ENCODE data around the gene BBS2.
"Not testable (repeated sequence)": the region's sequence is repeated elsewhere in the genome, so short reads cannot be mapped to it uniquely, and the experiment has no call there.

BBS2 gene

GRCh38 chr16:56518425-56518824, 1.4 kb downstream of the BBS2 start:
- no peak for DNase-seq

GRCh38 chr16:56517206-56517605, 2.6 kb downstream of the BBS2 start:
- no peak for DNase-seq

DNA sequence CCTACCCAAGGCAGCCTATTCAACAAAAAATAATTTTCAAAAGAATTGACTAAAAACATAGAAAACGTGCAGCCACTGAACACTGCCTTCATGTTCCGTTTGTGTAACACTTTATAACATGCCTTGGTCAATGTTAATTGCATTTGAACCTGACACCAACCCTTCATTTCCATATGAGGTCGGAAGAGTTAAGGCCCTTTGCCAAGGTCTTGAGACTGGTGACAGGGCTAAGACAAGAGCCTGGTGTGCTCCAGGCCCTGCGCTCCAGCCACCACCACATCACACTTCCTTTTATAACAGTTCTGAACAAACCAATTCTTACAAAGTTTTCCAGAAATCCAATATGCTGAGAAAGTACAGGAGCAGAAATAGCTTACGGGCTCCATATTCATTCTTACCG, 4.2 kb downstream of the BBS2 start:
- no peak for DNase-seq

DNA sequence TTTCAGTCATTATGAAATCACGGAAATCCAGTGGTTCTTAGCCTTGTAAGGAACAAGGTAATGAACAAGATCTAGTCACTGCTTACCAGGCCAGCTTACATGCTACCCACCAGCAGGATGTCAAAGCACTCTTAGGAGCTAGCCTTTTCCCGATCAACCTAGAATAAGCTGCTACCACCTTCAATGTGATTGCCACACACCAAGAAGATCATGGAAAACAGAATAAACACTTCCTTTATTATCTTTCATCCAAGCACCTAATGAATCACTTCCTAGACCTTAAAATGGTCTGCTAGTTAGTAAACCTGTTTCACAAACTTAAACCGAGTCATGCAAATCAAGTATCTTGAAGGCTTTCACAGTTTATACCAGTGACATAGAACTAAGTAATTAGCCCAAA, 5.0 kb downstream of the BBS2 start:
- DNase-seq = no peak

DNA sequence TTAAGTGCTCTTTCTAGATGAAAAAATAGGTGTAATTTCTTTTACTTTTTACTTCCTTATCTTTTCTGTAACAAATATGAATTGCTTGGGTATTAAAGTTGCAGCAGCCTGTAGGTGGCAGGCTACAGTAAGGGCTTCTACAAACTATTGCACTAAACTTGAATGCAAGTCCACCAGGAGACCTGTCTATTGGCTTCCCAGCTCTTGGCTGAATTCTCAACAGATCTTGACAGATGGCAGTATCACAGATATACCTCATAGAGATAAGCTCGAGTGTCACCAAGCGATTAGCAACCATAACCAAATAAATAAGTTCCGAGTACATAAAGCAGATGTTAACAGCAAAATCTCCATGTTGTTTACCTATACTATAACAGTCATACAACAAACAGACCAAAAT, 5.9 kb downstream of the BBS2 start:
- DNase-seq = peak; percentile 51

- DNase-seq = no peak
Measured at GRCh38 chr16:56513091-56513490, 6.7 kb downstream of the BBS2 start.

DNA sequence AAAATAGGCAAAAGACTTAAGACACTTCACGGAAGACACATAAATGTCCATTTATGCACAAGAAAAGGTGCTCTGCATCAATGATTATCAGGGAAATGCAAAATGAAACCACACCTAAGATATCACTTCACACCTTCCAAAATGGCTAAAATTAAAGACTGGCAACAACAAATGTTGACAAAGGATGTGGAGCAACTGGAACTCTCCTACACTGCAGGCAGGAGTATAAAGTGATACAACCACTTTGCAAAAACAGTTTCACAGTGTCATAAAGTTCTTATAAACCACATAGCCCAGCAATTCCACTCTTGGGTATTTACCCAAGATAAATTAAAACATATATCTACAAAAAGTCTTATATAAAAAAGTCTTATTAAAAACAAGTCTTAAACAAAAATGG, 7.8 kb downstream of the BBS2 start:
- DNase-seq = no peak

DNA sequence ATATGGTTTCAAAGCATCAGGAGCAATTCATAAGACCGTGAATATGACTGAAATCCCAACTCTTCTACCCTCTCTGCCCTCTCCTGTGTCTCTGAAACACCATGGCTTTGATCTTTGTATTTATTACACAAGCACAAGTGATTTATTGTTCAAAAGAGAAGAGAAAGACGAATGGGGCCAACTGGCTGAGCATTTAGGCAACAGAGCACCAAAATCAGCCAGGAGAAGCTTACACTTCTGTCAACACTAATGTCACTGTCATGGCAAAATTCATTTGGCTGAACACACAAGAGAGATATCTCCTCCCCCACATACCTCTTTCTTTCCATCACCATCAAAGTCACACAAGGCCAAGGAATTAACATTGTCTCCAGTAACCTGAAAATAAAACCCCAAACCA, 9.3 kb downstream of the BBS2 start:
- no peak for DNase-seq

- no peak for DNase-seq
Measured at GRCh38 chr16:56506941-56507340, 12.9 kb downstream of the BBS2 start.

DNA sequence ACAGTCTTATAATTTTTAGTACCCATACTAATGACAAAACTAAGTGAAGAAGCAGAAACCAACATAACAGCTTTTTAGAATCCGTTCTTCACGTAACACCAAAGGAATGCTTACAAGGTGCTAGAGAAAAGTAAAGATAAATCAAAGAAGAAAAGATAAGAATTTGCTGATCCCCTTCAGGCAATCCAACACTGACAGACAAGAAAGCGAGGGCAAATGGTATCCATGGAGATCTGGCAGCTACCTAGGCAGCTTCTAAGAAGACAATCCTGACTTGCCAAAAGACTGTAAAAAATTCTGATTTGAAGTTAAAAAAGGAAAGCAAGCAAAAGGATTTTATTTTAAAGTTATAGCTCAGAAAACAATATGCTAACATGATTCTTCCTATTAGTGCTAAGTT, 14.6 kb downstream of the BBS2 start:
- DNase-seq = no peak

GRCh38 chr16:56493815-56494214, 26.0 kb downstream of the BBS2 start:
- DNase-seq = no peak

DNA sequence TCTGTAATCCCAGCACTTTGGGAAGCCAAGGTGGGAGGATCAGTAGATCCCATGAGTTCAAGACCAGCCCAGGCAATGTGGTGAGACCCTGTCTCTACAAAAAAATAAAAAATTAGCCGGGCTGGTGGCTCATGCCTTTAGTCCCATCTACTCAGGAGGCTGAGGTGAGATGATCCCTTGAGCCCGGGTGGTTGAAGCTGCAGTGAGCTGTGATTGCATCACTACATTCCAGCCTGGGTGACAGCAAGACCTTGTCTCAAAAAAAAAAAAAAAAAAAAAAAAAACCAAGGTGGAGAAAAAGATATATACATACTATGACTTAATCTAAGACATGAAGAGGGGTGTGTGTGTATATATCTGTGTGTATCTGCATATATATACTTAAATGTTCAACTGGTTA, 26.7 kb downstream of the BBS2 start:
- no peak for DNase-seq

DNA sequence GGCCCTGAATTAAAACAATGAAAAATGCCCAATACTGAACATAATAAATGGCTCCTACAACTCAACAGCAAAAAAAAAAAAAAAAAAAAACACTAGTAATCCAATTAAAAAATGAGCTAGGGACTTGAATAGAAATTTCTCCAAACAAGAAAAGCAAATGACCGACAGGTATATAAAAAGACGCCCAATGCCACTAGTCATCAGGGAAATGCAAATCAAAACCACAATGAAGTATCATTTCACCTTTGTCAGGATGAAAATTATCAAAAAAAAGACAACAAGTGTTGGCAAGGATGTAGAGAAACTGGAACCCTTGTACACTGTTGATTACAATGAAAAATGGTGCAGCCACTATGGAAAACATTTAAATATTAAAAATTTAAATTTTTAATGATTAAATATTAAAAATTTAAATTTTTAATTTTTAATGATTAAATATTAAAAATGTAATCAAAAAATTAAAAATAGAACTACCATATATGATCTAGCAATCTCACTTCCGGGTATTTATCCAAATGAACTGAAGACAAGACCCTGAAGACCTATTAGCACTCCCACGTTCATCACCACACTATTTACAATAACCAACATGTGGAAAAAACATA, 28.1 kb downstream of the BBS2 start:
- no peak for DNase-seq

GRCh38 chr16:56488868-56489267, 31.0 kb downstream of the BBS2 start:
- DNase-seq = not testable (repeated sequence)

GRCh38 chr16:56488035-56488434, 31.8 kb downstream of the BBS2 start:
- DNase-seq = no peak

DNA sequence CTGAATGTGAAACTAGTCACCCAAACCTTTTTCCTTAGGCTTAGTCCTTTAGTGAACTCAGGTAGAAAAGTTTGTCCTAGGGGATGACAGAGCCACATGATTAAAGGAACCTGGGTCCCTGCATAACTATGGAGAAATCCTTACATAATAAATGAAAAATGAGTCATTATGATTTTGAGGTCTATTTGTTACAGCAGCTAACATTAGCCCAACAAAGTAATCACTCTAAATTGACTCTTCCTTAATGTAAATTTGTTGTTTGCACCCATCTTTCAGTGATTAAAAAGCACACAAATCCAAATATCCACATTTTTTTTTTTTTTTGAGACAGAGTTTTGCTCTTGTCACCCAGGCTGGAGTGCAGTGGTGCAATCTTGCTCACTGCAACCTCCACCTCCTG, 36.4 kb downstream of the BBS2 start:
- no peak for DNase-seq

- DNase-seq = no peak
Measured at GRCh38 chr16:56482683-56483236, 37.1 kb downstream of the BBS2 start.

DNA sequence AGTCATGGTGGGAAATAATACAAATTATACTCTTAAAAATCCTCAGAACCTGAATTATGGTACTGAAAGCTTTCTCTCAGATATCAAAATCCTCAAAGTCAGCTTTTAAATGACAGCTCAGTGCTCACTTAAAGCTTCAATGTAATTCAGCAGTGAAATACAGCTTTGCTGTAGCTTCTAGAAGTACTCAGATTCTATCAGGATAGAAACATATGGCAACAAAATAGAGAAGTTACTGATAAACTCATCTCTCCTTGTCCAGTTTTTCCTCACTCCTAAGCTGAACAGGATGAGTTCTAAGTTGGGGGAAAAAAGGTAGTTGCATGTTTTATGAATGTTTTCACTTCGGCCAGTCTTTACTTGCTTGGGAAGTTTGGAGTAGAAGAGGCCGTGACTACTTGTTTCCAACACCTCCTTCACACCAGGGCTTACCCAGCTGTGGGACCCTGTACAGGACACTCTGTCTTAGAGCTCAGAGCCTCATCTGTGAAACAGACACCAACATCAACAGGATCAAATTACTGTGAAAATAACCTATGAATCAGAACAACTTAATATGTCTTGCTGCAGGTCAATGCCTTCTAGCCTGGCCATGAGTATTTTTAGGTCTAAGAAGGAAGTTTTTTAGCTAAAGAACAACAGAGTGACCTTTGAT, 38.2 kb downstream of the BBS2 start:
- DNase-seq = no peak

DNA sequence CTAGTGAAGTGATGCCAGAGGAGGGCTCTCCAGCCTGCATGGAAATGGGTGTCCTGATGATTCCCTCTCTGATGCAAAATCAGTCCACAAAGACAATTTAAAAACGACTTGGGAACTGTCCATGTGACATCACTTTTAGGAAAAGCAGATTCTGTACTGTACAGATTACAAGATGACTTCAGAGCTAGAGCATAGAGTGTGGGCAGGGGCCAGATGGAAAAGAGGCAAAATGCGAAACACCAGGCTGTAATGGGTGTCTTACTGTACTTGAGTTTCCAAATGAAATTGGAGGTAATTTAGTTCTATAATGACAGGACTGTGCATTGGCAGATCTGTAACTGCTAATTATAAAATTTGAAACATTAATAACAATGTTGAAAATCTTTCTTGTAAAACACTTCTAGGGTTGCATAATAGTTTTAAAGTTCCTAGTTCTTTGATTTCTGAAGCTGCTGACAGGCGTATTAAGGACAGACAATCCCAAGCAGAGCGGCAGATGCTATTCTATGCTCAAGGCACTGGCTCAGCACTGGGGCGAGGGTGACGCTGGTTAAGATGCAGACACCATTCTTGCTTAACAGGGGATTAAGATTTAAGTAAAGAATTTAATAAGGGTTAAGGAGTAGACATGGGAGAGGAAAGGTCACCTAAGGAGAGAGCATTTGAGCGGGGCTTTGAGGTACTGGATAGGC, 38.9 kb downstream of the BBS2 start:
- DNase-seq = no peak

- DNase-seq = no peak
Measured at GRCh38 chr16:56479469-56479868, 40.4 kb downstream of the BBS2 start.

DNA sequence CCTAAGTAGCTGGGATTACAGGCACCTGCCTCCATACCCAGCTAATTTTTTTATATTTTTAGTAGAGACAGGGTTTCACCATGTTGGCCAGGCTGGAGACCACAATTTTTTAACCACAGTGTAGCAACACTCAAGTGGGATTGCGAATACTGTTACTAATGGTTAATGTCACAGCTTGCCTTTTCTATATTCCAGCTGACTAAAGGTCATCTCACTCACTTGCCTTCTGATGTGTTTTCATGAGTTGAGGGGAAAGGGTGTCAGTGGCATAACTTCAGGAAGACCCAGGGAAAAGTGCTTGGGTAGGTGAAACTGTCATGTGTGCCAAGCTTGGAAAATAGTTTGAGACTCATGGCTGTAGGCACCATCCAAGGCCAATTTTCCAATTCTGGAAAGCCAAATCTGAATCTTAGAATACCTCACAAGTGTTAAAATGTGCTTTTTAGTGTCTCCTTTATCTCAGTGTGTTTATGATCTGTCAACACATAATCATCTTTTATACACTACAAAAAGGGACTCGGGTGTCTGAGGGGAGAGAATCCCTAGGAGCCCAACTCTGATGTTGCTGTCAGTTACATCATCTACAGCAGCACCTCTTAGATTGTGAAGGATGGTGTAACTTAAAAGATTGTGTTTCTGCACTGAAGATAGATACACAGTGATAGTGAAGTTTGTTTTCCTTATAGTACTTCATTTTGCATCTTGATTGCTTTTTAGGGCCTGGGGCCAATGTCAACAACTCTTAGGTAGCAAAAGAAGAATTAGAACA, 41.4 kb downstream of the BBS2 start:
- no peak for DNase-seq

GRCh38 chr16:56477096-56477878, 42.5 kb downstream of the BBS2 start:
- DNase-seq = no peak

- DNase-seq = no peak
Measured at GRCh38 chr16:56475201-56475600, 44.6 kb downstream of the BBS2 start.
